H9 (cell line): ENCODE results near the gene SF1. TPM values are rescaled to one million over a fixed set of nuclear protein-coding genes. Genes with fewer than 3 reads are reported as not detected.

Source experiments
- DNase-seq: peaks from one replicate; pipeline ENCODE4 v3.0.0-alpha.2; 2017
- H2AFZ ChIP-seq: one replicate; pipeline ENCODE4 v1.6.1; 2013; ENCODE audit warnings: mild to moderate bottlenecking, low read length, control low read depth, moderate library complexity
- H2AK5ac ChIP-seq: 2 replicates; pipeline ENCODE4 v1.6.1; 2013; ENCODE audit warnings: low read length, control low read depth, mixed read lengths; ENCODE audit not compliant: insufficient read length
- H2BK120ac ChIP-seq: one replicate; pipeline ENCODE4 v1.6.1; 2013; ENCODE audit warnings: low read depth, mild to moderate bottlenecking, low read length, control low read depth, inconsistent platforms; ENCODE audit not compliant: poor library complexity, severe bottlenecking
- H2BK12ac ChIP-seq: 2 replicates; pipeline ENCODE4 v1.6.1; 2013; ENCODE audit warnings: low read length, control low read depth, mixed read lengths, low read depth; ENCODE audit not compliant: insufficient read length
- H2BK15ac ChIP-seq: 2 replicates; pipeline ENCODE4 v1.6.1; 2013; ENCODE audit warnings: low read depth, low read length, control low read depth
- H2BK20ac ChIP-seq: one replicate; pipeline ENCODE4 v1.6.1; 2013; ENCODE audit warnings: low read depth, mild to moderate bottlenecking, low read length, control low read depth, inconsistent platforms; ENCODE audit not compliant: poor library complexity, severe bottlenecking
- H2BK5ac ChIP-seq: 2 replicates; pipeline ENCODE4 v1.6.1; 2013; ENCODE audit warnings: low read length, control low read depth, mixed read lengths; ENCODE audit not compliant: insufficient read length
- H3K14ac ChIP-seq: 2 replicates; pipeline ENCODE4 v1.6.1; 2013; ENCODE audit warnings: low read length, control low read depth; ENCODE audit not compliant: insufficient read depth
- H3K18ac ChIP-seq: 2 replicates; pipeline ENCODE4 v1.6.1; 2013; ENCODE audit warnings: low read depth, mild to moderate bottlenecking, mixed read lengths, low read length, control low read depth; ENCODE audit not compliant: insufficient read length
- H3K23ac ChIP-seq: 2 replicates; pipeline ENCODE4 v1.6.1; 2013; ENCODE audit warnings: low read length, control low read depth, mixed read lengths, low read depth; ENCODE audit not compliant: insufficient read length
- H3K23me2 ChIP-seq: 2 replicates; pipeline ENCODE4 v1.6.1; 2013; ENCODE audit warnings: low read depth, mild to moderate bottlenecking, mixed read lengths, low read length, control low read depth; ENCODE audit not compliant: insufficient read length, poor library complexity, severe bottlenecking
- H3K27ac ChIP-seq: 2 replicates; pipeline ENCODE4 v1.5.1; 2013; ENCODE audit warnings: low read length, control low read depth, mixed read lengths, low read depth; ENCODE audit not compliant: insufficient read length
- H3K27me3 ChIP-seq: 2 replicates; pipeline ENCODE4 v1.6.1; 2013; ENCODE audit warnings: low read length, control low read depth, inconsistent platforms; ENCODE audit not compliant: insufficient read depth
- H3K4ac ChIP-seq: 2 replicates; pipeline ENCODE4 v1.6.1; 2013; ENCODE audit warnings: low read depth, mild to moderate bottlenecking, control low read depth, inconsistent platforms, low read length, moderate library complexity
- H3K4me1 ChIP-seq: 2 replicates; pipeline ENCODE4 v1.6.1; 2013; ENCODE audit warnings: low read length, control low read depth, inconsistent platforms; ENCODE audit not compliant: insufficient read depth
- H3K4me2 ChIP-seq: 2 replicates; pipeline ENCODE4 v1.6.1; 2013; ENCODE audit warnings: low read length, control low read depth, mixed read lengths; ENCODE audit not compliant: insufficient read length, insufficient read depth
- H3K56ac ChIP-seq: 2 replicates; pipeline ENCODE4 v1.6.1; 2013; ENCODE audit warnings: low read depth, mild to moderate bottlenecking, mixed read lengths, low read length, control low read depth; ENCODE audit not compliant: insufficient read length
- H3K79me1 ChIP-seq: 2 replicates; pipeline ENCODE4 v1.6.1; 2013; ENCODE audit warnings: low read depth, mild to moderate bottlenecking, moderate library complexity, low read length, control low read depth, inconsistent platforms; ENCODE audit not compliant: insufficient read depth, poor library complexity, severe bottlenecking
- H3K79me2 ChIP-seq: 2 replicates; pipeline ENCODE4 v1.6.1; 2013; ENCODE audit warnings: low read length, control low read depth, inconsistent platforms; ENCODE audit not compliant: insufficient read depth
- H3K9ac ChIP-seq: 2 replicates; pipeline ENCODE4 v1.6.1; 2013; ENCODE audit warnings: low read length, control low read depth, mixed read lengths; ENCODE audit not compliant: insufficient read length; ENCODE audit errors: extremely low read depth
- H3K9me3 ChIP-seq: one replicate; pipeline ENCODE4 v1.6.1; 2013; ENCODE audit warnings: low read depth, low read length, inconsistent platforms; ENCODE audit not compliant: control insufficient read depth
- H3T11ph ChIP-seq: one replicate; pipeline ENCODE4 v1.6.1; 2013; ENCODE audit warnings: mild to moderate bottlenecking, low read length, control low read depth, inconsistent platforms
- H4K20me1 ChIP-seq: one replicate; pipeline ENCODE4 v1.6.1; 2013; ENCODE audit not compliant: control insufficient read depth, insufficient read length, insufficient read depth
- H4K5ac ChIP-seq: 2 replicates; pipeline ENCODE4 v1.6.1; 2013; ENCODE audit warnings: low read depth, mild to moderate bottlenecking, mixed read lengths, low read length, control low read depth; ENCODE audit not compliant: insufficient read length
- H4K8ac ChIP-seq: replicated peaks from 2 replicates; pipeline ENCODE4 v1.6.1; 2013; ENCODE audit warnings: low read length, control low read depth, mixed read lengths, low read depth; ENCODE audit not compliant: insufficient read length
- H4K91ac ChIP-seq: 2 replicates; pipeline ENCODE4 v1.6.1; 2013; ENCODE audit warnings: low read depth, mild to moderate bottlenecking, moderate library complexity, mixed read lengths, low read length, control low read depth; ENCODE audit not compliant: insufficient read length
- H3K27ac Mint-ChIP-seq, 3 experiments: 2 replicates in 2 of 3; 3 replicates in 1 of 3; pipeline ENCODE4 v1.8.0; 2020 to 2021; ENCODE audit warnings: mixed read lengths in 3 of 3, mild to moderate bottlenecking in 1 of 3, moderate library complexity in 1 of 3
- H3K27me3 Mint-ChIP-seq: 2 replicates; pipeline ENCODE4 v1.8.0; 2021; ENCODE audit warnings: low read depth, mild to moderate bottlenecking, moderate library complexity, mixed read lengths
- H3K36me3 Mint-ChIP-seq, 3 experiments: 2 replicates in 2 of 3; 3 replicates in 1 of 3; pipeline ENCODE4 v1.8.0; 2020 to 2021; ENCODE audit warnings: low read depth in 3 of 3, mixed read lengths in 3 of 3; ENCODE audit not compliant: insufficient read depth in 1 of 3
- H3K4me1 Mint-ChIP-seq, 2 experiments: 2 replicates each; pipeline ENCODE4 v1.8.0; 2020; ENCODE audit warnings: mixed read lengths in 2 of 2
- H3K4me3 Mint-ChIP-seq, 2 experiments: 2 replicates in 1 of 2; 3 replicates in 1 of 2; pipeline ENCODE4 v1.8.0; 2020 to 2021; ENCODE audit warnings: mild to moderate bottlenecking in 2 of 2, mixed read lengths in 2 of 2, moderate library complexity in 1 of 2
- H3K9me3 Mint-ChIP-seq, 2 experiments: 2 replicates in 1 of 2; 3 replicates in 1 of 2; pipeline ENCODE4 v1.8.0; 2020; ENCODE audit warnings: mild to moderate bottlenecking in 2 of 2, mixed read lengths in 2 of 2, moderate library complexity in 1 of 2
- WGBS: extraction: QIAGEN DNeasy Blood & Tissue Kit; methylation state at CpG from one replicate; pipeline ENCODE4 v1.1.7; 2013; ENCODE audit warnings: missing lambda C conversion rate, low lambda C conversion rate, mixed read lengths; ENCODE audit not compliant: insufficient read length; ENCODE audit errors: extremely low coverage; 5-methylcytosine and 5-hydroxymethylcytosine counted together
- total RNA-seq: library from RNA; stranded (reverse); gene quantifications from 2 replicates; pipeline ENCODE4 v1.2.1, GENCODE V29; 2021
- TF ChIP-seq, protein P1 (sequence below): fragments of 200-600 bp; sonication (generic); conservative IDR thresholded peaks from 3 replicates; pipeline ENCODE4 v1.8.0; 2021; ENCODE audit warnings: antibody characterized with exemption, mild to moderate bottlenecking

Gene SF1
- total RNA-seq, 1 experiment from 2014 or later, result 528 TPM

GRCh38 chr11:64776875-64777274, 1.5 kb downstream of the SF1 start:
- Histone ChIP-seq H3K18ac (no peak overlapping the region), H3K27me3 (no peaks in the 10 kb centered on the region), H4K20me1 (no peaks in the 10 kb centered on the region), H2BK5ac (no peak overlapping the region), H2BK120ac (no peak overlapping the region), H3K9me3 (no peaks in the 10 kb centered on the region), H3K23me2 (no peaks in the 10 kb centered on the region), H2BK20ac (no peak overlapping the region), H3K4me2 (peak overlapping the region; percentile 81), H2BK12ac (no peak overlapping the region), H3K9ac (peak overlapping the region; percentile 84), H3K23ac (no peak overlapping the region), H4K91ac (no peak overlapping the region), H4K5ac (no peak overlapping the region), H3K56ac (no peak overlapping the region), H3T11ph (no peak overlapping the region), H2AFZ (no peak overlapping the region), H2AK5ac (no peak overlapping the region), H3K14ac (no peak overlapping the region), H3K4ac (no peak overlapping the region), H4K8ac (no peak overlapping the region), H3K4me1 (no peaks in the 10 kb centered on the region), H3K79me1 (peaks cover 7% of the 10 kb centered on the region), H3K27ac (no peak overlapping the region), H2BK15ac (no peak overlapping the region), H3K79me2 (peaks cover 26% of the 10 kb centered on the region)
- H3K36me3 Mint-ChIP-seq, result peaks cover 53 to 60% (median 57%) of the 10 kb centered on the region in 3 experiments
- H3K4me1 Mint-ChIP-seq, result peaks cover 21 to 35% of the 10 kb centered on the region in 2 experiments
- TF ChIP-seq, protein P1, sequence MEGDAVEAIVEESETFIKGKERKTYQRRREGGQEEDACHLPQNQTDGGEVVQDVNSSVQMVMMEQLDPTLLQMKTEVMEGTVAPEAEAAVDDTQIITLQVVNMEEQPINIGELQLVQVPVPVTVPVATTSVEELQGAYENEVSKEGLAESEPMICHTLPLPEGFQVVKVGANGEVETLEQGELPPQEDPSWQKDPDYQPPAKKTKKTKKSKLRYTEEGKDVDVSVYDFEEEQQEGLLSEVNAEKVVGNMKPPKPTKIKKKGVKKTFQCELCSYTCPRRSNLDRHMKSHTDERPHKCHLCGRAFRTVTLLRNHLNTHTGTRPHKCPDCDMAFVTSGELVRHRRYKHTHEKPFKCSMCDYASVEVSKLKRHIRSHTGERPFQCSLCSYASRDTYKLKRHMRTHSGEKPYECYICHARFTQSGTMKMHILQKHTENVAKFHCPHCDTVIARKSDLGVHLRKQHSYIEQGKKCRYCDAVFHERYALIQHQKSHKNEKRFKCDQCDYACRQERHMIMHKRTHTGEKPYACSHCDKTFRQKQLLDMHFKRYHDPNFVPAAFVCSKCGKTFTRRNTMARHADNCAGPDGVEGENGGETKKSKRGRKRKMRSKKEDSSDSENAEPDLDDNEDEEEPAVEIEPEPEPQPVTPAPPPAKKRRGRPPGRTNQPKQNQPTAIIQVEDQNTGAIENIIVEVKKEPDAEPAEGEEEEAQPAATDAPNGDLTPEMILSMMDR, result no peak
- H3K4me3 Mint-ChIP-seq, result peak overlapping the region; percentile 90 to 95
- H3K9me3 Mint-ChIP-seq, result no peaks in the 10 kb centered on the region; a peak in 1 of 5 replicates
- H3K27ac Mint-ChIP-seq, result peak overlapping the region; percentile 89 to 96 (median 94); a peak in 6 of 7 replicates
- H3K27me3 Mint-ChIP-seq, result no peaks in the 10 kb centered on the region
- DNase-seq, result no peak
- no CpG with 5 or more reads among the region's 3 CpGs for WGBS
